ENCODE data around the gene RAP2B.

RAP2B gene

DNA sequence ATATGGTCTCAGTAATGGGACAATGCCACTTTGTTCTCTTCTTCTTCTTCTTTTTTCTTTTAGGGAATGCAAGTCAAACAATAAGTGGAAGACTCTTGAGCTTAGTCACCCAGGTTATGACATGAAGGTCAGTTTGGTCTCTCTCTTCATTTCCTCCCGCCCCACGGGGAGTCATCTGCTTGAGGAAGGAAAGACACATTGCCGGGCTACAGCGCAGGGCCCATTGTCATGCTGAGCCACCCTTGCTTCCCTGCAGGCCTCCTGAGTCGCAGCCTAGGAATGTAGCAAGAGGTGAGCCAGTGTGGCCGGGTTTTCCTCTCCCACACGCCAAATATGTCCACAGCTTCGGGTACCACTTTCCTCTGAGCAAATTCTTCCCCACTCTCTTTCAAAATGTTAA is 47.6 kb downstream of the RAP2B start:
- no peak for DNase-seq

GRCh38 chr3:153210146-153210545 is 48.1 kb downstream of the RAP2B start:
- DNase-seq, result no peak

- DNase-seq, result no peak
These were observed 48.6 kb downstream of the RAP2B start for GRCh38 chr3:153210660-153211059.

GRCh38 chr3:153215497-153215896 is 53.5 kb downstream of the RAP2B start:
- no peak for DNase-seq

- DNase-seq, result no peak
These were observed 53.9 kb downstream of the RAP2B start for GRCh38 chr3:153215966-153216365.

DNA sequence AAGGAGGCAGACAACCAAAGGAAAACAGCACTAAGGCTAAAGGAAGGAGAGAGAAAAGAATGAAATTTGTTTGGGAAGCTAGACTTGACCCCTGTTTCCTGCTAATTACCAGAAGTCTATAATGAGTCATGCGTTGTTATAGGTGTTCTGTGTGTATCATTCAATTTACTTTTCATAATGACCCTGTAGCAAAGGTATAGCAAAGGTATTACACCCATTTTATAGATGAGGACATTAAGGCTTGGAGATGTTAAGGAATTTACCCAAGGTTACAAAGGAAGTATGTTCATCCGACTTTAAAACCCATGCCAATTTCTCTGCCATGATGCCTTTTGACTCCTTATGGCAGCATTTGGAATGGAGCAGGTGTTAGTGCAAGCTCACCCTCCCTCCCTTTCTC is 54.9 kb downstream of the RAP2B start:
- no peak for DNase-seq

- no peak for DNase-seq
These were observed 57.1 kb downstream of the RAP2B start for GRCh38 chr3:153219146-153219545.

Data from activated T-cell treated with anti-CD3 and anti-CD28 coated beads, Interleukin-2, amount 50 U/mL, for 48 hours (primary cell).